Head of caudate nucleus (tissue), 42 donors: ENCODE data around the gene FAM32A.
A peak's percentile ranks its signal among the peaks of the same experiment; 100 is the strongest.

Source experiments
- DNase-seq, 42 donors: peaks; one replicate each; pipeline versions ENCODE4 v3.0.0 to v3.0.0-alpha.2; 2020 to 2021; ENCODE audit warnings: mixed read lengths in 7 of 42
- intact Hi-C: fragments of 100-400 bp; cut with DNase I; formaldehyde crosslinking; loops from one replicate; pipeline ENCODE4 v1.15.0; 2022

The FAM32A gene

DNA sequence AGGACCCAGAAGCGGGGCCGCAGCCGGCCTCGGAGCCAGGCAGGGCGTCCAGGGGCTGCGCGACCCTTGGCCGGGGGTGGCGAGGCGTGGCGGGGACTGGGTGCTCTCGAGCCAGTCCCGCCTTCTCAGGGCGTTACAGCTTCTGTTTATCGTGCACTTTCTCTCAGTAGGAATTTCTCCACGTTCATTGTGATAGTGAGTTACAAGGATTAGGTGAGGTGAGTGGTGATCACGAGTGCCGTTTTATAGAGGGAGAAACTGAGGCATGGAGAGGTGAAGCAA lies 13.1 kb downstream of the FAM32A start:
- intact Hi-C loops, result no loop called here
- no peak for DNase-seq

DNA sequence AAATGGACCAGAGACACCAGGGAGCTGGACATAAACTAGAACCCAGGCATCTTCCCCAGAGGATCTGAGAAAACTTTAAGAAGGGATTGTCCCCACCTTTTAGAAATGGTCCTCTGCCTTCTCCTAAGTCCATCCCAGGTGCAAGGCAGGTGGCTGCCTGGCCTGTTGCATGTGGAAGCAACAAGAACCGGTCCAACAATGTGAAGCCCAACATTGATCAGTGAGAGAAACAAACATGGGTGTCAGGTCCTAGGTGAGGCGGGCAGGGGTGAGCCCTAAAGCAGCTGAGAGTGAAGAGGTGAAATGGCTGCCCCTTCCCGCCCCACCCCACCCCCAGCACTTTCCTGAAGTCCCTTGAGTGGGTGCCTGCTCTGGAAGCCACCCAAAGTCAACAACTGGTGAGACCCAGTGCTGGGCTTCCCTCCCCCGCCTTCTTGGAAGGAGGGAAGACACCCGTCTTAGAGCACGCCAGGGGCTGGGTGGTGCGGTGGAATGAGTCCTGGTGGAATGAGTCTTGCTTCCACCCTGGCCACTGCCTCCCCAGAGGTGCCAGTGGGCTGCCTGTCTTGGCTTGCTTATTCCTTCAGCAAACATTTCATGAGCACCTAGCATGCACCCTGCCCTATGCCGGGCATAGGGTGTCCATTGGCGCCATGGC lies 14.2 kb downstream of the FAM32A start:
- intact Hi-C loops, result no loop called here
- DNase-seq, result no peak

DNA sequence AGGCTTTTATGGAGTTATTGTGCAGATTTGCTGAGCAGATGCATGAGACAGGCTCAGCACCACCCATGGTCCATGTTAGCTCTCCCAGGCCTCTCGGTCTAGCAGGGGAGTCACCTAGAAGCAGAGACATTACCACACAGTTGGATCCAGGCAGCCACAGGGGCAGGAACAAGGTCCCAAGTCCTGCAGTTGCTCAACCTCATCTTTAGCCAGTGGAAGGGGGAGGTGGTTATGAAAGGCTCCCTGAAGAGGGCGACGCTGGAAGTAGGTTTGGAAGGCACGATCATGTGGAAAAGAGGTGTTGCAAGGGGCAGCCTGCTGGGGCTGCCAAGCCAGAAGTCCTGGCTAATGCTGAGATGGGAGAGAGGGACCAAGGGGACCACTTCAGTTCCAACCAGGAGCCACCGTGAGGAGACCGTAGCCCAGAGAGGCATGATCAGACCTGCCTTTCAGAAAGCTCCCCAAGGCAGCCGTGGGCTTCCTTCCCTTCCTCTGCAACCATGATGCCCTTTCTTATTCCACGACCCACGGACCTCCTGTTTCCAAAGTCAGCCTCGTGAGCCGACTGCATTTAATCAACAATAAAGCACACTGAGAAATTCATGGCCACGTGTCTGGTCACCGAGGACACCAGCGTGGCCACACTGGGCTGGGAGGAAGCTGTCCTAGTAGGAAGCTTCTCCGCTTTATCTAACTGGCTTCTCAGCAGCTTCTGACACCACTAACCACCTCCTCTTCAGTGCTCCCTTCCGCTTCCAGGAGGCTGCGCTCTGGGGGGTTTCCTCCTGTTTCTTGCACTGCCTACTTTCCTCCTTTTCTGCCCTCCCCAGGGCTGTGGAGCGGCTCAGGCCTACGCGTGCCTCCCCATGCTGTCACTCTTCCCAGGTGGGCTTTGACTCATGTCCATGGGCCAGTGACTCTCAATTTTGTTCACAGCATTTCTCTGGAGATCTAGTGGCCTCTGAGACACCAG lies 15.1 kb downstream of the FAM32A start:
- intact Hi-C loops, result no loop called here
- DNase-seq, result no peak

DNA sequence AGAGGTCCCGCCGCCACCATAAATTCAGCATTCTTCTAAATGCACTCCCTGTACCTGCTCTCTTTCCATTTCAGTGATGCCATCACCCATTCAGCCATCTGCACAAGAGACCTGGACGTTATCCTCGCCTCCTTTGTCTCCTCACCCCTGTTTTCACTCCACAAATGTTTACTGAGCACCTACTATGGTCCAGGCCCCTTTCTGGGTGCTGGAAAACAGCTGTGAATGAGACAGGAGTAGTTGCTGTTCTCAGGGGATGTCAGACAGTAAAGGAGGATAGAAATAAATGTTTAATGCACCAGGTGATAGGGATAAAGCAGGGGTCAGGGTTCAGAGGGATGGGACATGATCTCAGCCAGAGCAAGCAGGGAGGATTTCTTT lies 15.8 kb downstream of the FAM32A start:
- intact Hi-C loops, result no loop called here

DNA sequence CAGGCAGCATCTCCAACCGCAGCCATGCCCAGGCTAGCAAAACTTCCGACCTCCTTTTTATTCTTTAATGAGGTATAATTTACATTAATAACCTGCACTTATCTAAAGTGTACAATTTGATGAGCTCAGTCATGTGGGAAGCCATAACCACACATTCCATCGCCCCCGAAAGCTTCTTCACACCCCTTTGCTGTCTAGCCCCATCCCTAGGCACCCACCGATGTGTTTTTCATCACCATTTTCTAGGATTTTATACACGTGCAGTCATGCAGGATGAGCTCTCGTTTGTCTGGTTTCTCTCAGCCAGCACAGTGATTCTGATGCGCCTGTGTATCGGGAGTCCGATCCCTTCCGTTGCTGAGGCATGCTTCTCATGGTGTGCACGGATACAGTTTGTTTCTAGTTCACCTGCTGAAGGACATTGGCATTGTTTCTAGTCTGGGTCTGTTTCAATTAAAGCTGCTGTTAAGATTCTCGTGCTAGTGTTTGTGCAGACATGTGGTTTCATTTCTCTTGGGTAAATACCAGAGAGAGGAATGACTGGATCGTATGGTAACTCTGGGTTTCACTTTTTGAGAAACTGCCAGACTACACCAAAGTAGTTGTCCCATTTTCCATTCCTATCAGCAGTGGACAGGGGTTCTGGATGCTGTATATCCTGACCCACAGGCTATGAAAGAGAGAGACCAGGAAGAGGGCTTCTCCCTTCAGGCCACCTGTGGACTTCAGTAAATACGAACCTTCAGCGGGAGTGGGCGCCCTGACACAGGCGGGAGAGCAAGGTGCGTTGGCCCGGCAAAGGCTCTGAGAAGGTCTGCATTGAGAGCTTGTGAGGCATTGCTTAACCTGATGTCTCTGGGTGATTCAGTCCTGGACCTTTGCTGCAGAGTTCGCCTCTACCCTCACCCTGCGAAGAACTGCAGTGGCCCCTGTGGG lies 17.4 kb downstream of the FAM32A start:
- intact Hi-C loops, result no loop called here

More for the DNA sequence above, 15.8 kb downstream of the FAM32A start:
- DNase-seq, result no peak

DNA sequence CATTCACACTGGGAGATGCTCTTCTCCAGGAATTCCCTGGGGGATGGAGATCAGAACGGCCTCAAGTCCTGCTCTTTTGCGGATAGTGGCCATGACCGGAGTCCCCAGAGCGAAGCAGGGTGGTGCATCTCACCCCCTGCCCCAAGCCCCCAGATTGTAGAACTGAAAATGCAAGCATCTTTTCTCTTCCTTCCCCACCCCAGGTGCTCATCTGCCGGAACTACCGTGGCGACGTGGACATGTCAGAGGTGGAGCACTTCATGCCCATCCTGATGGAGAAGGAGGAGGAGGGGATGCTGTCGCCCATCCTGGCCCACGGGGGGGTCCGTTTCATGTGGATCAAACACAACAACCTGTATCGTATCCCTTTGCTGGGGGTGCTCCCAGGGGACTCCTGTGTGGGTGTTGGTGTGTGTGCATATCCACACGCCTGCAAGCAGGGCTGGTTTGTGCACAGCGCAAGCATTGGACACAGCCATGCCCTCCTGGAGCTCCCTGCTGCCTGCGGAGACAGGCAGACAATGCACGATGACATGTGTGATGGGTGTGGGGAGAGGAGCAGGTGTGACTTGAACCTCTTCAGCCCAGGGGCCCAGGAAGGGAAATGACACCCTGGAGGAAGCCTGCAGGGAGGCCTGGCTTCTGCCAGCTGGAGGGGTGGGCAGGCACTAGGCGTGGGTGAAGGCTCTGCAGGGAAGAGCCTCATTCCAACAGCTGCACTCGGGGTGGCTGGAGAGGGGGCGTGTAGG lies 18.2 kb downstream of the FAM32A start:
- intact Hi-C loops, result no loop called here
- DNase-seq, result peak in 2 of 42 donors; percentile 13 to 29

More for the DNA sequence above, 17.4 kb downstream of the FAM32A start:
- peak in 15 of 42 donors; percentile 8 to 57 (median 27) for DNase-seq

DNA sequence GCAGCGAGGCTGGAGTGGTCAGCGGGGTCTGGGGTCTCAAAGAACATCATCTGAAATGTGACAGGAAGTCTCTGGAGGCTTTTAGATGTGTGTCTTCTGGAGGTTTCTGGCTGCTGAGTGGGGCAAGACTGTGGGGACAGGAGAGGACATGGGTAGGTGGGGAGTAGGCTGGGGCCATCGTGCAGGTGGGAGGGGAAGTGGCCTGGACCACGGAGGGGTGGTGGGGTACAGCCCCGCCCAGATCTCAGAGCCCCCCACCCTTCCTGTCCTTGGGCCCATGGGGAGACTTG lies 18.7 kb downstream of the FAM32A start:
- DNase-seq, result peak in 1 of 42 donors; percentile 19
- intact Hi-C loops, result no loop called here

DNA sequence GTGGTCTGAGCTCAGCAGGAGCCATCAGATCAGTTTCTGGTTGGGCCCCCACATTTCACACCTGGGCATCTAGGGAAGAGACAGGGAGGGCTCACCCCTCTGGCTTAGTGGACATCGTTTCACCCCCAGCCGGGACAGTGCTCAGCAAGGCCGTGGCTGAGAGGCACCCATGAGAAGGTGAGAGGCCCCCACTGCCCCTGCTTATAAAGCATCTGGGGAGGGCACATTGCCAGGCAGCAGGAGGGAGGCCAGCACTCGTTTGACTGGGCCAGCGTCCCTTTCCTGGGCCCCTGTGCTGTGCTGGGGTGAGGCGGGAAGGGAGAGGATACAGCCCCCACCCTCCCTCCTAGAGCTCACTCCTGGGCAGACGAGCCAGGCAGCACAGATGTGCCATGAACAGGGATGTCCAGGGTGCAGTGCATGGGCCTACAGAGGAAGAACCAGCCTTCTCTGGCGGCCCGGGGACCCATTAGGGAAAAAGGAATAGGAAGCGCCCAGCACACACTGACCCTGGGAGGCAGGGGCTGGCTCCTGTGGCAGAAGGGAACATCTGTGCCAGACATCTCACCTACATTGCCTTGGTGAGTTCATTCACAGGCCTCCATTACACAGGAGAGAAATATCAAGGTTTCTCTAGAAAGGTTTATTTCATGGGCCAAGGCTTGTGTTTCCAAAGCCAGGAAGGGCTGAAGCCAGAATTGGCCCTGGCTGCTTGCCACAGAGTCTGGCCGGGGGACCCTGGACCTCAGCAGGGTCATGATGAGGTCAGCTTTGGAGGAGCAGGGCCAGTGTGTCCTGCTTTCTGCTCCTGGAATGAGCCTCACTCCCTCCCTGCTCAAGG lies 20.2 kb downstream of the FAM32A start:
- DNase-seq, result peak in 6 of 42 donors; percentile 8 to 45 (median 25)
- intact Hi-C loops, result no loop called here

DNA sequence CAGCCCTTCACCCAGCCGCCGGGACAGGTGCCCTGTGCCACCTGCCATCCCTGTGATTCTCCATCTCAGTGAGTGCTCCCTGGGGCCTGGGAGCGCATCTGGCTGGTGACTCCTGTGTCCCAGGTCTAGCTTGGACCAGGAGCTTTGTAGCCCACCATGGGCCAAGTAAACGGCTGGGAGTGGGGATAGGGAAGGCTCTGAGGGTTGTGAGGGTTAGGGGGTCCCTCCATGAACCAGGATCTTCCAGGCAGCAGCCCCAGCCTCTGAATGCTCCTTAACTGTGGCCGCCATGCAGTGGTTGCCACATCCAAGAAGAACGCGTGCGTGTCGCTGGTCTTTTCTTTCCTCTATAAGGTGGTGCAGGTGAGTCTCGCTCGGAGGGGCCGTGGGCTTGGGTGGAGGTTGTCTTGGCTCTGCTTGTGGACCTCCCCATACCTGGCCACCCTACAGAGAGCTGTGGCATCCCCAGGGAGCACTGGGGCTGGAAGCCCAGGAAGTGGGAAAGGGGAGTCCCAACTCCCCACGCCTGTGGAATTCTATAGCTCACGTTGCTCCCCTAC lies 20.9 kb downstream of the FAM32A start:
- peak in 2 of 42 donors; percentile 3 to 27 for DNase-seq
- intact Hi-C loops, result no loop called here

DNA sequence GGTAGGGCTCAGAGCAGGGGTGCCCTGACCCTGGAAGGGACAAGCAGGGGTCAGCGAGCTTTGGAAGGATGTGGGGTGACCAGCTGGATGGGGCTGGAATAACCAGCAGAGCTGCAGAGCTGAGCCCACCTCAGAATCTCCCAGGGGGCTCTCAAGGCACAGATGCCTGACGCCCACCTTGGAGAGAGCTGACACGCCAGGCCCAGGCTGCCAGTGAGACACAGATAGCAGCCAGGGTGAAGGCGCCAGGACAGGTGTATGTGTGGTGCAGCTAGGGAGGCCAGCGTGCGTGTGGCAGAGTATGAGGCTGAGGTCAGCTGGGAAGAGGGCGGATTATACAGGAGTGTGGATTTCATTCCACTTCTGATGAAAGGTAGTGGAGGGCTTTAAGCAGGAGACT lies 21.4 kb downstream of the FAM32A start:
- DNase-seq, result peak in 2 of 42 donors; percentile 1 to 13
- intact Hi-C loops, result no loop called here

DNA sequence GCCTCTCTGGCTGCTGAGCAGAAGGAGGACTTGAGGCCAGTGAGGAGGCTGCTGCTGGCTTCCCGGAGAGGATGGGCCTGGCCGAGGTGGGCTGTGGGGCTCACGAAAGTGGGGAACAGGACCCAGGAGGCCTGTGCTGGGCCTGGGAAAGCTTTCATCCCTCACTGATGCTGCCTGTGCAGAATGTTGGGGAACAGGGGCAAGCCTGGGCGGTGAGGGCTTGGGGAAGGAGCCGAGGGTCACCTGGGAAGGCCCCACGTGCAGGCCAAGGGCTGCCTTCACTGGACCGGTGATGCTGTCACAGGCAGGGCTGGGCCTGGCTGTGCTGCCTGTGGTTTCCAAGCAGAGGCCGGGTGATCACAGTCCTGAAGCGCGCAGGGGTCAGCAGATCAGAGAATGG lies 21.9 kb downstream of the FAM32A start:
- intact Hi-C loops, result no loop called here
- peak in 2 of 42 donors; percentile 12 to 15 for DNase-seq

DNA sequence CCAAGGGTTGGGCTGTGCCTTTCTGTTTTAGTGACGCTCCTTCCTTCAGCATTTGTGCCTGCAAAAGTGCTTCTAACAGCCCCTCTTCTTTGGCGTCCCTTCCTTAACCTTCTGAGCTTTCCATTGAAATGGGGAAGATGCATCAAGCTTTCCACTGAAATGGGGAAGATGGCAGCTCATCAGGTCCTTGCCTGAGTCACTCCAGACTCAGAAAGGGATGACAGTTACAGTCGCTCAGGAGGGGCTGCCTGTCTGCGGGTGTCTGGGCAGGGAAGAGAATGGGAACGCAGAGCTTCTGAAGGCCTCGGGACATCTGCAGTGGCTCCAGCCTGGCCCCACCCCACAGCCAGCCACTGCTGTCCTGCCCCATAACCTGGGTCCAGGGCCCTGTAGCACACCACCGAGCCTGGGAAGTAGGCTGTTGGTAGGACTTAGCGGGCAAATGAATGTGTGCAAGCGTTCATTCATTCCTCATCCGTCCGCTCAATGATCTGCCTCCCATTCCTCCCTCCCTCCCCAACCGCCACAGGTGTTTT lies 22.3 kb downstream of the FAM32A start:
- intact Hi-C loops, result no loop called here
- peak in 2 of 42 donors; percentile 3 to 6 for DNase-seq

DNA sequence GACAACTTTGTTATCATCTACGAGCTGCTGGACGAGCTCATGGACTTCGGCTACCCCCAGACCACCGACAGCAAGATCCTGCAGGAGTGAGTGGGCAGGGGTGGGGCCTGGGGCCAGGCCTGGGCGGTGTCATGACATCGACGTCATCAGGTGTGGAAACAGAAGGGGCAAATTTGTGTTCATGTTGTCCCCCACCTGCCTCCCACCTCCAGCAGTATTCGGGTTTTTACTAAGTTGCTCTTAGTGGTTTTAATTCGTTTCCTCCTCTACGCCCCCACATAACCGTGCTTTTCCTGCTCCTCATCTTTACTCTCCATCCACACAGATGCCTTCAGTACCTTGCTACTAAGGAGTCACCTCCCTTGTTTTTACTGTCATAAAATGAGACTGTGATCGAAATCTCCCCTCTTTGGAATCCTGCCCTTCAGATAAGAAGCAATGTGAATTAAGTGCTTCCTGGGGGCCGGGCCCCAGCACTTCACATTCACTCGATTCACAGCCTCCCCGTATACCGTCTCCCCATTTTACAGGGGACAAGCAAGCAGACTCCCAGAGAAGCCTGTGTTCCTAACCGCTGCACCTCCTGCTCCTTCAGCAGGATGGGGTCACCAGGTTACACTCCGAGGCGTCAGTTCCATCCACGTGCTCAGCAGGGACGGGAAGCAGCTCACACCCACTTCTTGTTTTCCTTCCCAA lies 23.0 kb downstream of the FAM32A start:
- intact Hi-C loops, result no loop called here
- DNase-seq, result peak in 4 of 42 donors; percentile 12 to 56 (median 37)

DNA sequence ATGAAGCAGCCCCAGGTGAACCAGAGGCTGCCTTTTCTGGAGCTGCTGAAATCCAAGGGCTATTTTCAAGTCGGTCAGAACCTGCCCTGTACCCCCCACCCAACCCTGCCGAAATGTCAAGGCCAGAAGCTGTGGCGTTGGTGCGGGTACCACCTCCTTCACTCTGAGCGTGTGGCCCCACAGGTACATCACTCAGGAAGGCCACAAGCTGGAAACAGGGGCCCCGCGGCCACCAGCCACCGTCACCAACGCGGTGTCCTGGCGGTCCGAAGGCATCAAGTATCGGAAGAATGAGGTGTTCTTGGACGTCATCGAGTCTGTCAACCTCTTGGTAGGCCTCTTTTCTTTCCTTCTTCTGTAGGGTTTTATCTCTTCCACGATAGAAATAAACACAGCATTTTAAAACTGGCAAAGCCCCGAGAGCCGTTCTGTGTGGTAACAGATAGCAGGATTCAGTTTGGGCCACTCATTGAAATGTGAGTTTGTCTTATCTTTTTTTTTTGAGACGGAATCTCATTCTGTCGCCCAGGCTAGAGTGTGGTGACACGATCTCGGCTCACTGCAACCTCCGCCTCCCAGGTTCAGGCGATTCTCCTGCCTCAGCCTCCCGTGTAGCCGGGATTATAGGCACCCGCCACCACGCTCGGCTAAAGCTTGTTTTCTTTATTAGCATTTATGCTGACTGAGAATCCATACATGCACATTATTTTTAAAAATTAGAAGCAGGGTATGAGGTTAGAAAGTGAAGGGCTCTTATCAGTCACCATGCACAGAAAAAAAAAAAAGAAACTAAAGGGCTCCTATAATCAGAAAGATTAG lies 23.8 kb downstream of the FAM32A start:
- intact Hi-C loops, result no loop called here
- peak in 1 of 42 donors; percentile 16 for DNase-seq

DNA sequence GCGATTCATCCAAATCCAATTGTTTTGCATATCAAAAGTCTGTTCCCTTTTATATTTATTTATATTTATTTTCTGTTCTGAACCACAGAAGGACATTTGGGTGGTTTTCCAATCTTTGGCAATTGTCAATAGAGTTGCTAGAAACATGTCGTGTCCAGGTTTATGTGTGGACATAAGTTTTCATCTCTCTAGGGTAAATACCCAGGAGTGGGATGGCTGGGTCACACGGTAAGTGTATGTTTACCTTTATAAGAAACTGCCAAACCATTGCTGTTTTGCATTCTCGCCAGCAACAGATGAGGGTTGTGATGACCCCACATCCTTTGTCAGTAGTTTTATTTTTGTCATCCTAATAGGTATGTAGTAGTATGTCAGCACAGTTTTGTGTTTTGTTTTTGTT lies 25.0 kb downstream of the FAM32A start:
- no peak for DNase-seq
- intact Hi-C loops, result no loop called here

DNA sequence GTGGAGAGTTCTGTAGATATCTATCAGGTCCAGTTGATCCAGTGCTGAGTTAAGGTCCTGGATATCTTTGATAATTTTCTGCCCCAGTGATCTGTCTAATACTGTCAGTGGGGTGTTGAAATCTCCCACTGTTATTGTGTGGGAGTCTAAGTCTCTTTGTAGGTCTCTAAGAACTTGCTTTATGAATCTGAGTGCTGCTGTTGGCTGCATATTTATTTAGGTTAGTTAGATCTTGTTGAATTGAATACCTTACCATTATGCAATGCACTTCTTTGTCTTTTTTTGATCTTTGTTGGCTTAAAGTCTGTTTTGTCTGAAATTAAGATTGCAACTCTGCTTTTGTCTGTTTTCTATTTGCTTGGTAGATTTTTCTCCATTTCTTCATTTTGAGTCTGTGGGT lies 27.9 kb downstream of the FAM32A start:
- intact Hi-C loops, result no loop called here
- peak in 1 of 42 donors; percentile 22 for DNase-seq
